Measurements from ENCODE around the gene DGKZ.

DNA sequence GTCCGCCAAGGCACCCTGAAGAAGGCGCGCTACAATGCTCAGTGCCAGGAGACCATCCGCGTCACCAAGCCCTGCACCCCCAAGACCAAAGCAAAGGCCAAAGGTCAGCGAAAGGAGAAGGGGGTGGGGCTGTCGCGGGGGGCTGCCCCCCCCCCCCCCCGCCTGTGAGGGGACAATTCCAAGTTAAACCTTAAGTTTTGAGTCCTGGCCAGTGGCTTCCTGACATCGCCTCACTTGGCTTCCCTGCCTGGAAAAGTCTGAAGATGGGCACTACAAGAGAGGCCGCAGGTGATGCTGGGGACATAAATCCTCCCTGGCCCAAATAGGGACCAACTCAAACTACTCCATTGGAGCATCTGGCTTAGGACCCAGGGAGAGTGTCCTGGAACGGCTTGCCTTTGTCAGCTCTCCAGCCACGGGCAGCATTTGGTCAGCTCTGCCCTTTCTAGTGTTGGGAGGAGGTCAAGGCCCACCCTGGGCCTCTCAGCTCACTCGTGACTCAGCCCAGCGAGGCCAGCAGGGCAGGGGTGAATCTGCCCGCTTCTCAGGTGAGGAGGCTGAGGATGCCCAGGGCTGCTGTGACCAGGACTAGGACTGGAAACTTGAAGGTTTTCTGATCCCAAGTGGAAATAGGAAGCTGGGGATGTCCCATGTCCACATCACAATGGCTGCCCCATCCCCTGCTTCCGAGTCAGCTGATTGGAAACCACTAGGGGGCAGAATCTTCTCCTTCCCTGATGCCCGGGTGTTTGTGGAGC, 35.6 kb downstream of the DGKZ start:
- TF ChIP-seq GABPA (IDR thresholded peaks at IDR 0.05; ENCODE audit: low read depth) (no peak), POLR2AphosphoS5 (IDR thresholded peaks at IDR 0.05; ENCODE audit: low read depth) (no peak)

Data from HL-60 (cell line).